Measurements from ENCODE around the gene PHC2.

GRCh38 chr1:33464552-33464951 lies 33.7 kb upstream of the PHC2 start:
- TF ChIP-seq, protein P1, sequence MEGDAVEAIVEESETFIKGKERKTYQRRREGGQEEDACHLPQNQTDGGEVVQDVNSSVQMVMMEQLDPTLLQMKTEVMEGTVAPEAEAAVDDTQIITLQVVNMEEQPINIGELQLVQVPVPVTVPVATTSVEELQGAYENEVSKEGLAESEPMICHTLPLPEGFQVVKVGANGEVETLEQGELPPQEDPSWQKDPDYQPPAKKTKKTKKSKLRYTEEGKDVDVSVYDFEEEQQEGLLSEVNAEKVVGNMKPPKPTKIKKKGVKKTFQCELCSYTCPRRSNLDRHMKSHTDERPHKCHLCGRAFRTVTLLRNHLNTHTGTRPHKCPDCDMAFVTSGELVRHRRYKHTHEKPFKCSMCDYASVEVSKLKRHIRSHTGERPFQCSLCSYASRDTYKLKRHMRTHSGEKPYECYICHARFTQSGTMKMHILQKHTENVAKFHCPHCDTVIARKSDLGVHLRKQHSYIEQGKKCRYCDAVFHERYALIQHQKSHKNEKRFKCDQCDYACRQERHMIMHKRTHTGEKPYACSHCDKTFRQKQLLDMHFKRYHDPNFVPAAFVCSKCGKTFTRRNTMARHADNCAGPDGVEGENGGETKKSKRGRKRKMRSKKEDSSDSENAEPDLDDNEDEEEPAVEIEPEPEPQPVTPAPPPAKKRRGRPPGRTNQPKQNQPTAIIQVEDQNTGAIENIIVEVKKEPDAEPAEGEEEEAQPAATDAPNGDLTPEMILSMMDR (IDR thresholded peaks at IDR 0.05; ENCODE audit: insufficient read depth, low read length, poor library complexity, severe bottlenecking), result no peak
- TF ChIP-seq EZH2phosphoT487 (conservative IDR thresholded peaks at IDR 0.05; ENCODE audit: low read length), result no peak
